DMS153 (cell line): ENCODE data around the gene TMEM183A.

Source experiments
- DNase-seq: peaks from one replicate; lab custom pipeline; 2025; lab: John Stamatoyannopoulos, UW

Gene TMEM183A

GRCh38 chr1:203069030-203069747, 62.0 kb downstream of the TMEM183A start:
- DNase-seq, result peak; percentile 58

- DNase-seq, result no peak
Measured at GRCh38 chr1:203072002-203072602, 64.9 kb downstream of the TMEM183A start.

DNA sequence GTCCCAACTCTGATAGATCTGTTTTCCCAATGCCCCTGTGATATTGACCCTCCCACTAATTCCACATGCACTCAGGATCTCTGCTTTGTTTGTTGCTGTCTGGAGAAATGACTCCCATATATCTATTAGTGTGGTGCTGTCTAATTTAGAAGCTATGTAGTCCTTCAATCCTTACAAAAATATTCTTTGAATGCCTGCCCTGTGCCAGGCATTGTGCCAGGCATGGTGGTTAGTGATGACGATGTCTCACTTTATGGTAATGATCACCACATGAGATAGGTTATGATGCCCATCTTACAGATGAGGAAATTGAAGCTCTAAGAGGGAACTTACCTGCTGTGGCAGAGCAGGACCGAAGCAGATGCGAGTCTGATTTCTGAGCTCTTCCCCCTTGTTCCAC, 65.7 kb downstream of the TMEM183A start:
- DNase-seq, result no peak

DNA sequence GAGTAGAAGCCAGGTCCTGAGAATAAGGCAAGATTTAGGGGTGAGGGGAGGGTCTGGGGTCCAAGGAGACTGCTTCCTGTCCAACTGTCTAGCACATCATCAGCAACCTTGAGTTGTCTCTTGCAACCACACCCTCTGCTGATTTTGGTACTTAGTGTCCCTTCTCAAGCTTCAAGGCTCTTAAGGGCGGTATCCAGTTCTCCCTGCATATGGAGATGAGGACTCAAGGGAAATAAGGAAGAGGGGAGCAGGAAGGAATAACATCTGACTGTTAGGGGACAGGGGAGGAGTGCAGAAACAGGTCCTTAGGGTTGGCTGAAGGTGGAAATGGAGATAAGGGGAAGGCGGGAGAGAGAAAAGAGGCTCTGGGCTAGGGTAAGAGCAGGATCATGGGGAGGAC, 66.3 kb downstream of the TMEM183A start:
- DNase-seq, result no peak
